Measurements from ENCODE around the gene PPP1R2. TPM values are rescaled to one million over a fixed set of nuclear protein-coding genes. Genes with fewer than 3 reads are reported as not detected.

The PPP1R2 gene
- total and polyA plus RNA-seq, 4 donors: 26.2 to 77.0 (median 46.5) TPM

- Histone ChIP-seq H3K4me3 (no peak overlapping the region), H3K9ac (ENCODE audit: insufficient read depth in 1 of 2, low read length in 2 of 2) (no peak overlapping the region), H3K4me1 (ENCODE audit: control insufficient read depth in 5 of 5, insufficient read depth in 5 of 5, low read length in 5 of 5) (no peaks in the 10 kb centered on the region), H3K9me3 (ENCODE audit: control insufficient read depth in 4 of 4, insufficient read depth in 3 of 4, low read length in 3 of 4) (peaks cover 0 to 2% (median 0%) of the 10 kb centered on the region in 4 donors), H3K27me3 (ENCODE audit: control insufficient read depth in 3 of 3, insufficient read depth in 3 of 3, low read length in 2 of 3) (no peaks in the 10 kb centered on the region), H3K36me3 (ENCODE audit: control insufficient read depth in 4 of 4, insufficient read depth in 4 of 4, low read length in 4 of 4) (no peaks in the 10 kb centered on the region), H3K27ac (ENCODE audit: low read depth in 1 of 2, low read length in 1 of 2) (no peak overlapping the region)
- TF ChIP-seq, protein P1, sequence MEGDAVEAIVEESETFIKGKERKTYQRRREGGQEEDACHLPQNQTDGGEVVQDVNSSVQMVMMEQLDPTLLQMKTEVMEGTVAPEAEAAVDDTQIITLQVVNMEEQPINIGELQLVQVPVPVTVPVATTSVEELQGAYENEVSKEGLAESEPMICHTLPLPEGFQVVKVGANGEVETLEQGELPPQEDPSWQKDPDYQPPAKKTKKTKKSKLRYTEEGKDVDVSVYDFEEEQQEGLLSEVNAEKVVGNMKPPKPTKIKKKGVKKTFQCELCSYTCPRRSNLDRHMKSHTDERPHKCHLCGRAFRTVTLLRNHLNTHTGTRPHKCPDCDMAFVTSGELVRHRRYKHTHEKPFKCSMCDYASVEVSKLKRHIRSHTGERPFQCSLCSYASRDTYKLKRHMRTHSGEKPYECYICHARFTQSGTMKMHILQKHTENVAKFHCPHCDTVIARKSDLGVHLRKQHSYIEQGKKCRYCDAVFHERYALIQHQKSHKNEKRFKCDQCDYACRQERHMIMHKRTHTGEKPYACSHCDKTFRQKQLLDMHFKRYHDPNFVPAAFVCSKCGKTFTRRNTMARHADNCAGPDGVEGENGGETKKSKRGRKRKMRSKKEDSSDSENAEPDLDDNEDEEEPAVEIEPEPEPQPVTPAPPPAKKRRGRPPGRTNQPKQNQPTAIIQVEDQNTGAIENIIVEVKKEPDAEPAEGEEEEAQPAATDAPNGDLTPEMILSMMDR (IDR thresholded peaks at IDR 0.05; ENCODE audit: control extremely low read depth, extremely low read depth): no peak
- DNase-seq: no peak
- no peak for ATAC-seq (ENCODE audit: insufficient read depth, low FRiP score)
- 89 to 92% methylated on average over 4 of the region's 4 CpGs for whole genome bisulfite sequencing, 2 donors
Observed at GRCh38 chr3:195466251-195466650, 76.9 kb downstream of the PPP1R2 start.

Small RNAs within 50 kb of the gene (small RNA-seq; reads per million reads assigned to genes)
- gene RN7SL73P (ENCODE audit: low replicate concordance): not detected
- gene RNU6ATAC24P (ENCODE audit: low replicate concordance): not detected

Other genes starting within 250 kb of the PPP1R2 start
- 100 to 1,000 TPM in 1 of 2 donors, 10 to 100 TPM in 1; 59.2 to 146 TPM for gene ACAP2, start 100.3 kb downstream of the PPP1R2 start, total RNA-seq
- gene ACAP2, start 100.3 kb downstream of the PPP1R2 start, polyA plus RNA-seq: 10 to 100 TPM; 11.2 to 18.1 TPM
- gene APOD, start 40.6 kb upstream of the PPP1R2 start, total RNA-seq: 10 to 100 TPM in 1 of 2 donors, 1 to 10 TPM in 1; 4.7 to 15.6 TPM
- 10 to 100 TPM; 27.0 to 85.8 TPM for gene APOD, start 40.6 kb upstream of the PPP1R2 start, polyA plus RNA-seq
- gene MUC20, start 177.7 kb upstream of the PPP1R2 start, total RNA-seq: 10 to 100 TPM; 15.7 to 20.7 TPM
- gene MUC20, start 177.7 kb upstream of the PPP1R2 start, polyA plus RNA-seq: 10 to 100 TPM; 11.0 to 23.9 TPM

All from lung (tissue), 13 donors.